Cardiac fibroblast (primary cell): ENCODE data around the gene KLHL13.

Source experiments
- DNase-seq, 2 donors: peaks; one replicate each; pipeline versions ENCODE4 v3.0.0 to v3.0.0-alpha.2; 2010; ENCODE audit warnings: low read depth in 2 of 2
- H3K4me3 ChIP-seq, 2 donors: replicated peaks in 1 of 2; 1 replicate in 1 of 2; 2 replicates in 1 of 2; pipeline ENCODE4 v1.5.1; 2011; ENCODE audit warnings: low read depth in 2 of 2, low read length in 2 of 2, mild to moderate bottlenecking in 2 of 2, moderate library complexity in 1 of 2
- CTCF ChIP-seq: IDR thresholded peaks from one replicate; pipeline ENCODE4 v1.5.1; 2011; ENCODE audit warnings: low read depth, mild to moderate bottlenecking, low read length, inconsistent platforms

Gene KLHL13

GRCh38 chrX:117996408-117996807, 120.2 kb downstream of the KLHL13 start:
- H3K4me3 ChIP-seq = no peak overlapping the region
- no peak for TF ChIP-seq CTCF
- DNase-seq = no peak

GRCh38 chrX:117995378-117995777, 121.2 kb downstream of the KLHL13 start:
- no peak for DNase-seq

GRCh38 chrX:117992192-117992723, 124.4 kb downstream of the KLHL13 start:
- no peak overlapping the region for H3K4me3 ChIP-seq
- no peak for DNase-seq
- no peak for TF ChIP-seq CTCF

More at GRCh38 chrX:117995378-117995777, 121.2 kb downstream of the KLHL13 start:
- H3K4me3 ChIP-seq = no peak overlapping the region
- no peak for TF ChIP-seq CTCF

- no peak for DNase-seq
- no peak for TF ChIP-seq CTCF
- H3K4me3 ChIP-seq = no peak overlapping the region
Measured at GRCh38 chrX:117990438-117990837, 126.2 kb downstream of the KLHL13 start.

DNA sequence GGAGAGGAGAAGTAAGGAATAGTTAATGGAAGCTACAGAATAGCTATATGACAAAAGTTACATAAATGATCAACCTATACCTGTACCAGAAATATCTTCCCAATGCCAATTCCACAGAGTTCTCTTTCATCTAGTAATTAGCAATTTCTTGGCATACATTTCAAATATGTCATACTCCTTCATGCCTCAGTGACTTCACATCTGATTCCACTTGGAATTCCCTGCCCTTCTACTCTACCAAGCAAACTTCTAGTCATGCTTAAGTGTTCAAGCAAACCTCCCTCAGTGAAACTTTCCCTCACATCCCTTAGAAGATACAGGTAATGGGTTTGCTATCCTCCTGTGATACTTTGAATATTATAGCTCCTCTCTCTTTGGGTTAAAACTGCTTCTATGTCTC, 127.1 kb downstream of the KLHL13 start:
- no peak for DNase-seq

DNA sequence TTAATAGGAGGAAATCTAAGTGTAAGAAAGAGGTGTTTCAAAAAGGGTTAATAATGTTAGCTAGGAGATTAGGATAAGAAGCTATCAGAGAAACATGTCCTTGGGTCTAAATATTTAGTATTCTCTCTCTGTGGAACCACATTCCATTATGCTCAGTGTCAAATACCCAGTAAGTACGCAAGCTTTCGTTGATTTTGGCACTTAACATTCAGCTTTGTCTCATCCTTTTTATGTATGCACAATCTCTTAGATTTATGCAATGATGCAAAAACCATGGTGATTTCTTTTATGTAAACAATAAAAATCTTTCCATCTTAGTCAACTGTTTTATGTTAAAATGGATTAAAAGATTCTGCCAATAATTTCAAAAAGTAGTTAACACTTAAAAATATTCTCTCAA, 129.2 kb downstream of the KLHL13 start:
- DNase-seq = no peak
- TF ChIP-seq CTCF = no peak
- H3K4me3 ChIP-seq = no peak overlapping the region

More for the DNA sequence above, 127.1 kb downstream of the KLHL13 start:
- no peak for TF ChIP-seq CTCF
- no peak overlapping the region for H3K4me3 ChIP-seq

DNA sequence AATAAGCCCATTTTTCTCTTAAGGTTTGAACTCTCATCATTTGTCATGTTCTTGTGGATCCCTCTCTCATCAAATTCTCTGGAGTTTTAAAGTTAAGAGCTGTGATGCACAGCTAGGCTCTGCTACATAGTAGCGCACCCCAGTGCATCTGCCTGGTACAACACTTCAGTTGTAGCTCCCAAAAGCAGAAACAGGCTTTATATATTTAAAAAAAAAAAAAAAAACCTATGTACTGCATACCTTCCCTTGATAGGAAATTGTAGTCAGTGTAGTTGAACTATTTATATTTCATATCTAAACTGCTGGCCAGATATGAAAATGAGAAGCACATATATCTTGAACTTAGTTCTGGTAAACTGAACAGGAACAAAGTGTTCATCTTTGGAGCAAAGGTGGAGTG, 131.4 kb downstream of the KLHL13 start:
- no peak for TF ChIP-seq CTCF
- H3K4me3 ChIP-seq = no peak overlapping the region
- no peak for DNase-seq
